Measurements from ENCODE around the gene SALL1. TPM values are rescaled to one million over a fixed set of nuclear protein-coding genes. Genes with fewer than 3 reads are reported as not detected.

Gene SALL1
- 1.3 and 2.0 TPM in 2 replicates for total RNA-seq

GRCh38 chr16:51150888-51151320, at the start of gene SALL1:
Gene SALL1 (minus strand): TSS chr16:51151270. CDS start chr16:51151241, 29 bp downstream.

